AG09309 (cell line): Measurements from ENCODE around the gene KRTAP23-1.

Source experiments
- DNase-seq: peaks from one replicate; pipeline ENCODE4 v3.0.0-alpha.2; 2010; ENCODE audit warnings: low read depth
- H3K4me3 ChIP-seq: 2 replicates; pipeline ENCODE4 v1.5.1; 2011; ENCODE audit warnings: mild to moderate bottlenecking, low read depth, low read length, moderate library complexity; ENCODE audit not compliant: control insufficient read depth
- CTCF ChIP-seq: IDR thresholded peaks from 2 replicates; pipeline ENCODE4 v1.5.1; 2011; ENCODE audit warnings: mild to moderate bottlenecking, low read depth, low read length, inconsistent platforms; ENCODE audit not compliant: insufficient read depth, control insufficient read depth; ENCODE audit errors: missing control alignments

KRTAP23-1 gene

GRCh38 chr21:30326390-30326789 lies 22.0 kb downstream of the KRTAP23-1 start:
- no peak for TF ChIP-seq CTCF
- no peak overlapping the region for H3K4me3 ChIP-seq
- DNase-seq = no peak

- DNase-seq = no peak
- H3K4me3 ChIP-seq = no peak within 1 kb of the TSS
- TF ChIP-seq CTCF = no peak
Observed at GRCh38 chr21:30320215-30320614, 28.2 kb downstream of the KRTAP23-1 start, which contains the start of gene KRTAP26-1. Gene KRTAP26-1, minus strand, starts transcription at chr21:30320315. Its CDS starts 280 bp downstream, at chr21:30320035.

GRCh38 chr21:30315701-30316100 lies 32.7 kb downstream of the KRTAP23-1 start:
- no peak overlapping the region for H3K4me3 ChIP-seq
- TF ChIP-seq CTCF = no peak
- no peak for DNase-seq

- H3K4me3 ChIP-seq = no peak overlapping the region
- DNase-seq = no peak
- no peak for TF ChIP-seq CTCF
Observed at GRCh38 chr21:30306884-30307283, 41.5 kb downstream of the KRTAP23-1 start.

- no peak overlapping the region for H3K4me3 ChIP-seq
- no peak for TF ChIP-seq CTCF
- no peak for DNase-seq
Observed at GRCh38 chr21:30305136-30305535, 43.3 kb downstream of the KRTAP23-1 start.
